IMR-90 (cell line): Measurements from ENCODE around the gene KMT2D. TPM values are rescaled to one million over a fixed set of nuclear protein-coding genes. Genes with fewer than 3 reads are reported as not detected.
A peak's percentile ranks its signal among the peaks of the same experiment; 100 is the strongest.

Experiments used
- ATAC-seq: fragments of 200-7000 bp; cut with Tn5 transposase; 2 replicates; pipeline ENCODE4 v1.9.1; 2020; ENCODE audit warnings: low read depth, mild to moderate bottlenecking, moderate library complexity
- BruUV-seq: library from RNA; stranded (reverse); fragments of 400-500 nt; replicated peaks from 2 replicates; lab custom pipeline; 2021; lab: Mats Ljungman, UMichigan
- CTCF ChIA-PET: fragments of 300-600 bp; formaldehyde crosslinking; extraction: SDS; loops from one replicate; lab custom pipeline; 2021; ENCODE audit warnings: antibody characterized with exemption; lab: Yijun Ruan, JAX
- POLR2A ChIA-PET: fragments of 300-600 bp; sonication (Branson Sonifier 250); formaldehyde crosslinking; loops from one replicate; lab custom pipeline; 2022; ENCODE audit warnings: antibody characterized with exemption; ENCODE audit not compliant: unreplicated experiment; lab: Charles Lee
- DNase-seq: peaks from one replicate; pipeline ENCODE4 v3.0.0; 2013
- H2AFZ ChIP-seq: replicated peaks from 2 replicates; pipeline ENCODE3; 2013; ENCODE audit warnings: low read length, mild to moderate bottlenecking; ENCODE audit not compliant: poor library complexity
- H2AK5ac ChIP-seq: 2 replicates; pipeline ENCODE4 v1.6.1; 2013; ENCODE audit warnings: low read depth, low read length, inconsistent platforms
- H2AK9ac ChIP-seq: replicated peaks from 2 replicates; pipeline ENCODE3; 2013; ENCODE audit warnings: mild to moderate bottlenecking, low read depth, low read length, moderate library complexity; ENCODE audit not compliant: poor library complexity
- H2BK120ac ChIP-seq: 2 replicates; pipeline ENCODE4 v1.6.1; 2013; ENCODE audit warnings: low read depth, low read length, inconsistent platforms
- H2BK15ac ChIP-seq: 3 replicates; pipeline ENCODE4 v1.6.1; 2013; ENCODE audit warnings: low read depth, low read length, inconsistent platforms
- H2BK20ac ChIP-seq: 2 replicates; pipeline ENCODE4 v1.6.1; 2013; ENCODE audit warnings: low read depth, mild to moderate bottlenecking, inconsistent platforms, low read length, moderate library complexity
- H2BK5ac ChIP-seq: 2 replicates; pipeline ENCODE4 v1.6.1; 2013; ENCODE audit warnings: mild to moderate bottlenecking, low read depth, low read length, inconsistent platforms; ENCODE audit not compliant: poor library complexity, severe bottlenecking
- H3K14ac ChIP-seq: replicated peaks from 2 replicates; pipeline ENCODE4 v1.6.1; 2013; ENCODE audit warnings: low read depth, low read length, inconsistent platforms
- H3K18ac ChIP-seq: 2 replicates; pipeline ENCODE4 v1.6.1; 2013; ENCODE audit warnings: low read depth, low read length, control low read depth
- H3K23ac ChIP-seq: 2 replicates; pipeline ENCODE4 v1.6.1; 2013; ENCODE audit warnings: low read depth, low read length, inconsistent platforms
- H3K27ac ChIP-seq: 2 replicates; pipeline ENCODE4 v1.5.1; 2013; ENCODE audit warnings: mild to moderate bottlenecking, control low read depth, low read length; ENCODE audit not compliant: insufficient read depth
- H3K27me3 ChIP-seq: 2 replicates; pipeline ENCODE4 v1.6.1; 2013; ENCODE audit warnings: low read length; ENCODE audit not compliant: control insufficient read depth, insufficient read depth
- H3K36me3 ChIP-seq: 2 replicates; pipeline ENCODE4 v1.6.1; 2013; ENCODE audit warnings: low read length, mixed read lengths; ENCODE audit not compliant: control insufficient read depth, insufficient read depth
- H3K4ac ChIP-seq: 2 replicates; pipeline ENCODE4 v1.6.1; 2013; ENCODE audit warnings: low read depth, low read length, inconsistent platforms
- H3K4me1 ChIP-seq: 2 replicates; pipeline ENCODE4 v1.6.1; 2013; ENCODE audit warnings: low read length, mixed read lengths; ENCODE audit not compliant: control insufficient read depth, insufficient read depth
- H3K4me2 ChIP-seq: 2 replicates; pipeline ENCODE4 v1.6.1; 2013; ENCODE audit warnings: low read depth, mild to moderate bottlenecking, control low read depth, low read length, moderate library complexity
- H3K4me3 ChIP-seq: 2 replicates; pipeline ENCODE4 v1.5.1; 2013; ENCODE audit warnings: low read depth, mild to moderate bottlenecking, control low read depth, low read length, moderate library complexity; ENCODE audit not compliant: insufficient read depth
- H3K56ac ChIP-seq: 2 replicates; pipeline ENCODE4 v1.6.1; 2013; ENCODE audit warnings: low read length, inconsistent platforms; ENCODE audit not compliant: insufficient read depth; ENCODE audit errors: extremely low read depth
- H3K79me1 ChIP-seq, 2 experiments: 2 replicates each; pipeline ENCODE4 v1.6.1; 2013; ENCODE audit warnings: low read length in 2 of 2, inconsistent platforms in 1 of 2, low read depth in 1 of 2
- H3K9ac ChIP-seq: 2 replicates; pipeline ENCODE4 v1.6.1; 2013; ENCODE audit warnings: low read depth, low read length, control low read depth
- H3K9me1 ChIP-seq: 2 replicates; pipeline ENCODE4 v1.6.1; 2013; ENCODE audit warnings: low read length, inconsistent platforms; ENCODE audit not compliant: insufficient read depth
- H3K9me3 ChIP-seq: 2 replicates; pipeline ENCODE4 v1.6.1; 2013; ENCODE audit warnings: low read length; ENCODE audit not compliant: control insufficient read depth, insufficient read depth
- H4K20me1 ChIP-seq: 2 replicates; pipeline ENCODE4 v1.6.1; 2013; ENCODE audit warnings: low read length, inconsistent platforms; ENCODE audit not compliant: insufficient read depth
- H4K5ac ChIP-seq: 2 replicates; pipeline ENCODE4 v1.6.1; 2013; ENCODE audit warnings: mild to moderate bottlenecking, low read depth, low read length, control low read depth
- H4K8ac ChIP-seq, 2 experiments: 2 replicates each; pipeline ENCODE4 v1.6.1; 2013; ENCODE audit warnings: low read depth in 2 of 2, low read length in 2 of 2, control low read depth in 1 of 2, inconsistent platforms in 1 of 2
- H4K91ac ChIP-seq: 2 replicates; pipeline ENCODE4 v1.6.1; 2013; ENCODE audit warnings: low read depth, low read length, inconsistent platforms; ENCODE audit not compliant: insufficient read depth
- CEBPB ChIP-seq: IDR thresholded peaks from 2 replicates; pipeline ENCODE4 v1.6.1; 2012; ENCODE audit warnings: low read depth, low read length, improper control_type of control experiment
- CHD1 ChIP-seq: IDR thresholded peaks from 2 replicates; pipeline ENCODE4 v1.6.1; 2012; ENCODE audit warnings: low read depth, low read length, improper control_type of control experiment
- FOS ChIP-seq: fragments of 150-350 bp; IDR thresholded peaks from 2 replicates; pipeline ENCODE4 v1.6.1; 2016; ENCODE audit warnings: low read depth, low read length
- MAFK ChIP-seq: IDR thresholded peaks from 2 replicates; pipeline ENCODE4 v1.6.1; 2012; ENCODE audit warnings: low read depth, low read length, improper control_type of control experiment
- MAZ ChIP-seq: IDR thresholded peaks from 2 replicates; pipeline ENCODE4 v1.6.1; 2012; ENCODE audit warnings: low read depth, mild to moderate bottlenecking, low read length, improper control_type of control experiment, moderate library complexity, borderline replicate concordance
- MXI1 ChIP-seq: IDR thresholded peaks from 2 replicates; pipeline ENCODE4 v1.6.1; 2012; ENCODE audit warnings: low read depth, mild to moderate bottlenecking, low read length, moderate library complexity, borderline replicate concordance
- NFE2L2 ChIP-seq: fragments of 150-350 bp; IDR thresholded peaks from 2 replicates; pipeline ENCODE4 v1.6.1; 2016; ENCODE audit warnings: low read depth, mild to moderate bottlenecking, low read length
- POLR2A ChIP-seq: IDR thresholded peaks from 2 replicates; pipeline ENCODE4 v1.6.1; 2012; ENCODE audit warnings: mild to moderate bottlenecking, low read depth, low read length
- RAD21 ChIP-seq: IDR thresholded peaks from 2 replicates; pipeline ENCODE4 v1.6.1; 2012; ENCODE audit warnings: low read length, improper control_type of control experiment
- SMC3 ChIP-seq: fragments of 150-350 bp; IDR thresholded peaks from 2 replicates; pipeline ENCODE4 v1.6.1; 2016; ENCODE audit warnings: low read depth, mild to moderate bottlenecking, antibody characterized with exemption, low read length, moderate library complexity
- WGBS, 2 experiments: methylation state at CpG; one replicate each; pipeline versions ENCODE4 v1.1.5 to v1.1.7; 2013; ENCODE audit warnings: missing lambda C conversion rate in 2 of 2; ENCODE audit not compliant: insufficient read length in 1 of 2; ENCODE audit errors: extremely low coverage in 2 of 2; 5-methylcytosine and 5-hydroxymethylcytosine counted together
- dilution Hi-C: fragments of 300-500 bp; cut with HindIII; formaldehyde crosslinking; loops from one replicate; pipeline ENCODE4 v1.14.3; 2018; ENCODE audit warnings: low sequenced_read_pairs; ENCODE audit not compliant: unreplicated experiment
- in situ Hi-C: fragments of 300-500 bp; cut with MboI; formaldehyde crosslinking; loops from 3 replicates; pipeline ENCODE4 v1.14.3; 2019; ENCODE audit warnings: low sequenced_read_pairs, inconsistent platforms, mixed read lengths
- intact Hi-C: fragments of 100-400 bp; cut with micrococcal nuclease; formaldehyde crosslinking; loops from 2 replicates; pipeline ENCODE4 v1.10.0; 2022
- polyA plus RNA-seq, 3 experiments: library from polyadenylated mRNA; depleted of rRNA; stranded (reverse); fragments of >200 nt; gene quantifications; 2 replicates each; pipeline ENCODE4 v1.2.3, GENCODE V29; 2012; ENCODE audit warnings: low replicate concordance in 1 of 3
- total RNA-seq: library from RNA; depleted of rRNA; stranded (reverse); fragments of >200 nt; gene quantifications from 2 replicates; pipeline ENCODE4 v1.2.3, GENCODE V29; 2012
- TF ChIP-seq, protein P1 (sequence below): fragments of 150-350 bp; IDR thresholded peaks from 2 replicates; pipeline ENCODE4 v1.6.1; 2017; ENCODE audit warnings: mild to moderate bottlenecking, antibody characterized with exemption, low read length, low read depth
- TF ChIP-seq, protein P2 (sequence below): conservative IDR thresholded peaks from 2 replicates; pipeline ENCODE4 v1.5.1; 2012; ENCODE audit warnings: mild to moderate bottlenecking, low read depth, low read length, improper control_type of control experiment
- TF ChIP-seq, protein P3 (sequence below): fragments of 150-350 bp; IDR thresholded peaks from 2 replicates; pipeline ENCODE4 v1.6.1; 2016; ENCODE audit warnings: low read depth, mild to moderate bottlenecking, low read length, moderate library complexity, borderline replicate concordance

Gene KMT2D
- total and polyA plus RNA-seq, 2 of the 4 experiments (the other 2 are of a cell fraction) = 6.6 to 25.2 TPM

DNA sequence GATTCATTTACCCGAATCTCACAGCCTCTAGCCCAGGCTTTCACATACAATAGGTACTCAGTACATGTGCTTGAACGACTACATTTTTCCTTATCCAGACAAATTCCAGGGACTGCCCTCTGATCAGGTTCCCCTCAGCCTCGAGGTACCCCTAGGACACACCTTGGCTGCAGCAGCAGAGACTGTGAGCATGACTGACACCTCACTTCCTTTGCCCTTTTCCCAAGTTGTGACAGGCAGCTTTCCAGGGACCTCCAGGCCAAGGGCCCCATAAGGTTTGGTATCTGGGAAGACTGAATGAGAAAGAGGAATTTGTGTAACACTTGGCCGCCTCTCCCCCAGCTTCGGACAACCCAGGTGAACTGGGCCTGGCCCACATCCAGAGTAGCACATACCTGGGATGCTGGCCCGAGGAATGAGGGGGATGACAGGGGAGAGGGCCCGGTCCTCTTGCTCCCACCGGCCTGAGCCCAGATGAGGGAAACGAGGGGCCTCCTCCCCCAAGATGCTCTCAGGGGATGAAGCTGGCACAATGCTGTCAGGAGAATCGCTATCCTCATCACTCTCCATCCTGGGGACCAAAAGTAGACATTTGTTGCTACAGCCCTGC lies 31.8 kb downstream of the KMT2D start:
- WGBS, 2 experiments = no CpG with 5 or more reads among the region's 10 CpGs

More for the DNA sequence above, 31.8 kb downstream of the KMT2D start:
- Histone ChIP-seq H4K20me1 (peaks cover 24% of the 10 kb centered on the region), H2BK120ac (no peak overlapping the region), H3K14ac (no peak overlapping the region), H2BK20ac (no peak overlapping the region), H3K9ac (no peak overlapping the region), H4K91ac (no peak overlapping the region), H3K79me1 (peaks cover 25 to 60% of the 10 kb centered on the region in 2 experiments), H3K27ac (no peak overlapping the region), H2AK9ac (no peak overlapping the region), H2AFZ (peak overlapping the region; percentile 10), H3K23ac (no peak overlapping the region), H2BK15ac (no peak overlapping the region), H3K27me3 (no peaks in the 10 kb centered on the region), H3K4me2 (no peak overlapping the region), H3K4ac (no peak overlapping the region), H3K36me3 (peaks cover 84% of the 10 kb centered on the region), H3K18ac (no peak overlapping the region), H4K5ac (no peak overlapping the region), H3K9me1 (no peaks in the 10 kb centered on the region), H4K8ac (no peak overlapping the region), H3K4me3 (no peak overlapping the region), H3K56ac (no peak overlapping the region), H2AK5ac (no peak overlapping the region), H2BK5ac (no peak overlapping the region), H3K9me3 (no peaks in the 10 kb centered on the region), H3K4me1 (no peaks in the 10 kb centered on the region)
- POLR2A ChIA-PET = no interaction called here
- dilution Hi-C loops (no loop called here), in situ Hi-C loops (no loop called here), intact Hi-C loops (no loop called here)
- CTCF ChIA-PET = no interaction called here
- ATAC-seq = no peak
- TF ChIP-seq CHD1 (no peak), CEBPB (no peak), RAD21 (no peak), MAZ (no peak), FOS (no peak), SMC3 (no peak), MXI1 (no peak), NFE2L2 (no peak), POLR2A (no peak), MAFK (no peak)
- TF ChIP-seq, protein P1, sequence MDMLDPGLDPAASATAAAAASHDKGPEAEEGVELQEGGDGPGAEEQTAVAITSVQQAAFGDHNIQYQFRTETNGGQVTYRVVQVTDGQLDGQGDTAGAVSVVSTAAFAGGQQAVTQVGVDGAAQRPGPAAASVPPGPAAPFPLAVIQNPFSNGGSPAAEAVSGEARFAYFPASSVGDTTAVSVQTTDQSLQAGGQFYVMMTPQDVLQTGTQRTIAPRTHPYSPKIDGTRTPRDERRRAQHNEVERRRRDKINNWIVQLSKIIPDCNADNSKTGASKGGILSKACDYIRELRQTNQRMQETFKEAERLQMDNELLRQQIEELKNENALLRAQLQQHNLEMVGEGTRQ = no peak
- TF ChIP-seq, protein P2, sequence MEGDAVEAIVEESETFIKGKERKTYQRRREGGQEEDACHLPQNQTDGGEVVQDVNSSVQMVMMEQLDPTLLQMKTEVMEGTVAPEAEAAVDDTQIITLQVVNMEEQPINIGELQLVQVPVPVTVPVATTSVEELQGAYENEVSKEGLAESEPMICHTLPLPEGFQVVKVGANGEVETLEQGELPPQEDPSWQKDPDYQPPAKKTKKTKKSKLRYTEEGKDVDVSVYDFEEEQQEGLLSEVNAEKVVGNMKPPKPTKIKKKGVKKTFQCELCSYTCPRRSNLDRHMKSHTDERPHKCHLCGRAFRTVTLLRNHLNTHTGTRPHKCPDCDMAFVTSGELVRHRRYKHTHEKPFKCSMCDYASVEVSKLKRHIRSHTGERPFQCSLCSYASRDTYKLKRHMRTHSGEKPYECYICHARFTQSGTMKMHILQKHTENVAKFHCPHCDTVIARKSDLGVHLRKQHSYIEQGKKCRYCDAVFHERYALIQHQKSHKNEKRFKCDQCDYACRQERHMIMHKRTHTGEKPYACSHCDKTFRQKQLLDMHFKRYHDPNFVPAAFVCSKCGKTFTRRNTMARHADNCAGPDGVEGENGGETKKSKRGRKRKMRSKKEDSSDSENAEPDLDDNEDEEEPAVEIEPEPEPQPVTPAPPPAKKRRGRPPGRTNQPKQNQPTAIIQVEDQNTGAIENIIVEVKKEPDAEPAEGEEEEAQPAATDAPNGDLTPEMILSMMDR = no peak
- TF ChIP-seq, protein P3, sequence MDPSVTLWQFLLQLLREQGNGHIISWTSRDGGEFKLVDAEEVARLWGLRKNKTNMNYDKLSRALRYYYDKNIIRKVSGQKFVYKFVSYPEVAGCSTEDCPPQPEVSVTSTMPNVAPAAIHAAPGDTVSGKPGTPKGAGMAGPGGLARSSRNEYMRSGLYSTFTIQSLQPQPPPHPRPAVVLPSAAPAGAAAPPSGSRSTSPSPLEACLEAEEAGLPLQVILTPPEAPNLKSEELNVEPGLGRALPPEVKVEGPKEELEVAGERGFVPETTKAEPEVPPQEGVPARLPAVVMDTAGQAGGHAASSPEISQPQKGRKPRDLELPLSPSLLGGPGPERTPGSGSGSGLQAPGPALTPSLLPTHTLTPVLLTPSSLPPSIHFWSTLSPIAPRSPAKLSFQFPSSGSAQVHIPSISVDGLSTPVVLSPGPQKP = no peak
- no peak for DNase-seq
- no TSS peak for BruUV-seq
